ENCODE measurements around the gene RWDD1.

GRCh38 chr6:116586276-116586675 lies 15.0 kb downstream of the RWDD1 start:
- TF ChIP-seq CTCF (IDR thresholded peaks at IDR 0.05) (no peak), POLR2AphosphoS5 (IDR thresholded peaks at IDR 0.05) (no peak)

Data from gastroesophageal sphincter (tissue), 3 donors.